ENCODE measurements around the gene APBA3. TPM values are rescaled to one million over a fixed set of nuclear protein-coding genes. Genes with fewer than 3 reads are reported as not detected.
"Not testable (repeated sequence)": the region's sequence is repeated elsewhere in the genome, so short reads cannot be mapped to it uniquely, and the experiment has no call there.

The APBA3 gene
- total RNA-seq, 4 donors from 2014 or later: 28.5 to 48.1 (median 41.8) TPM

GRCh38 chr19:3766520-3766919 is 5.0 kb upstream of the APBA3 start:
- Histone ChIP-seq H3K9me3 (no peaks in the 10 kb centered on the region), H3K36me3 (peaks cover 0 to 44% (median 0%) of the 10 kb centered on the region in 3 donors), H3K27me3 (no peaks in the 10 kb centered on the region), H3K27ac (no peak overlapping the region), H3K4me1 (peaks cover 0 to 14% (median 10%) of the 10 kb centered on the region in 4 donors), H3K4me3 (no peak overlapping the region)
- no peak for TF ChIP-seq POLR2A (IDR thresholded peaks at IDR 0.05)
- no peak for TF ChIP-seq CTCF (IDR thresholded peaks at IDR 0.05)
- no peak for DNase-seq

- H3K36me3 ChIP-seq: peaks cover 0 to 44% (median 0%) of the 10 kb centered on the region in 3 donors
- peaks cover 0 to 16% (median 13%) of the 10 kb centered on the region in 4 donors for H3K4me1 ChIP-seq
Measured at GRCh38 chr19:3765757-3766156, 4.3 kb upstream of the APBA3 start.

GRCh38 chr19:3765121-3765520 is 3.6 kb upstream of the APBA3 start:
- no peaks in the 10 kb centered on the region for H3K9me3 ChIP-seq
- no peak for DNase-seq
- H3K36me3 ChIP-seq: peaks cover 0 to 44% (median 0%) of the 10 kb centered on the region in 3 donors
- H3K27me3 ChIP-seq: no peaks in the 10 kb centered on the region
- no peak overlapping the region for H3K27ac ChIP-seq
- no peak overlapping the region for H3K4me3 ChIP-seq
- peaks cover 0 to 22% (median 18%) of the 10 kb centered on the region in 4 donors for H3K4me1 ChIP-seq
- no peak for TF ChIP-seq CTCF (IDR thresholded peaks at IDR 0.05)
- TF ChIP-seq POLR2A (IDR thresholded peaks at IDR 0.05): no peak

More at GRCh38 chr19:3765757-3766156, 4.3 kb upstream of the APBA3 start:
- H3K4me3 ChIP-seq, H3K27me3 ChIP-seq, H3K27ac ChIP-seq, H3K9me3 ChIP-seq, DNase-seq: not testable (repeated sequence)

- H3K9me3 ChIP-seq: no peaks in the 10 kb centered on the region
- H3K4me3 ChIP-seq: peak within 1 kb of the TSS; percentile 72 to 93 (median 90)
- H3K4me1 ChIP-seq: peaks cover 0 to 37% (median 25%) of the 10 kb centered on the region in 4 donors
- peak within 1 kb of the TSS; percentile 94 to 100 (median 96) for H3K27ac ChIP-seq
- H3K36me3 ChIP-seq: peaks cover 0 to 50% (median 0%) of the 10 kb centered on the region in 3 donors
- peak; percentile 97 to 100 (median 99) for DNase-seq
- TF ChIP-seq POLR2A (IDR thresholded peaks at IDR 0.05) (peak; percentile 67 to 86), CTCF (IDR thresholded peaks at IDR 0.05) (peak in 2 of 6 experiments; percentile 14 to 23)
- no peaks in the 10 kb centered on the region for H3K27me3 ChIP-seq
Measured at GRCh38 chr19:3762501-3763459, 1.3 kb upstream of the APBA3 start, which contains the start of gene MRPL54. Gene MRPL54, plus strand, starts transcription at chr19:3762682. Its CDS starts 19 bp downstream, at chr19:3762701.

GRCh38 chr19:3762130-3762473 is 610 bp upstream of the APBA3 start:
- H3K4me1 ChIP-seq: peaks cover 0 to 37% (median 25%) of the 10 kb centered on the region in 4 donors
- DNase-seq: no peak
- H3K4me3 ChIP-seq: peak overlapping the region in 2 of 4 donors; percentile 72 to 92

More at GRCh38 chr19:3762130-3762473, 610 bp upstream of the APBA3 start:
- no peaks in the 10 kb centered on the region for H3K9me3 ChIP-seq
- peaks cover 0 to 50% (median 0%) of the 10 kb centered on the region in 3 donors for H3K36me3 ChIP-seq
- H3K27me3 ChIP-seq: no peaks in the 10 kb centered on the region
- TF ChIP-seq CTCF (IDR thresholded peaks at IDR 0.05): no peak
- TF ChIP-seq POLR2A (IDR thresholded peaks at IDR 0.05): no peak
- H3K27ac ChIP-seq: peak overlapping the region; percentile 94 to 100 (median 96)

All from Peyer's patch (tissue), 4 donors.